ENCODE results near the gene DCXR. TPM values are rescaled to one million over a fixed set of nuclear protein-coding genes. Genes with fewer than 3 reads are reported as not detected.

The DCXR gene
- total and polyA plus RNA-seq, 2 of the 13 experiments (the other 11 are each of a cell fraction or from before 2014, with no cell fraction given) = 287 to 311 TPM

- TF ChIP-seq PRDM10 (CRISPR knock-in tag; IDR thresholded peaks at IDR 0.05; ENCODE audit: low read depth) (peak; percentile 90), DDIT3 (CRISPR knock-in tag; IDR thresholded peaks at IDR 0.05) (no peak), PITX1 (CRISPR knock-in tag; IDR thresholded peaks at IDR 0.05) (peak; percentile 88), YEATS2 (CRISPR knock-in tag; IDR thresholded peaks at IDR 0.05; ENCODE audit: borderline replicate concordance) (peak; percentile 21; the same call in 1 of the 2 replicates), KDM2A (CRISPR knock-in tag; IDR thresholded peaks at IDR 0.05; ENCODE audit: borderline replicate concordance, low read depth) (peak; percentile 59; the same call in 1 of the 2 replicates), ZNF326 (CRISPR knock-in tag; IDR thresholded peaks at IDR 0.05; ENCODE audit: borderline replicate concordance) (no peak), ELF4 (CRISPR knock-in tag; IDR thresholded peaks at IDR 0.05; ENCODE audit: borderline replicate concordance) (no peak), ATF7 (IDR thresholded peaks at IDR 0.05) (no peak), ATF7 (CRISPR knock-in tag; IDR thresholded peaks at IDR 0.05) (no peak), ZUFSP (CRISPR knock-in tag; IDR thresholded peaks at IDR 0.05; ENCODE audit: borderline replicate concordance) (no peak), ZNF18 (CRISPR knock-in tag; IDR thresholded peaks at IDR 0.05; ENCODE audit: insufficient replicate concordance) (no peak), ZSCAN5A (CRISPR knock-in tag; IDR thresholded peaks at IDR 0.05; ENCODE audit: borderline replicate concordance) (peak; percentile 75), ZNF337 (CRISPR knock-in tag; IDR thresholded peaks at IDR 0.05; ENCODE audit: borderline replicate concordance, low read depth) (no peak; the same call in 1 of the 2 replicates), TARDBP (CRISPR knock-in tag; IDR thresholded peaks at IDR 0.05) (no peak; the same call in 1 of the 2 replicates), ZMYM2 (CRISPR knock-in tag; IDR thresholded peaks at IDR 0.05) (no peak), ZNF143 (CRISPR knock-in tag; IDR thresholded peaks at IDR 0.05) (no peak; the same call in 1 of the 2 replicates), ZNF292 (CRISPR knock-in tag; IDR thresholded peaks at IDR 0.05; ENCODE audit: borderline replicate concordance, low read depth) (no peak; the same call in 1 of the 2 replicates)
Observed at GRCh38 chr17:81994593-81995462, 42.7 kb downstream of the DCXR start (continued).
